ENCODE measurements around the gene FAM221B.

FAM221B gene

DNA sequence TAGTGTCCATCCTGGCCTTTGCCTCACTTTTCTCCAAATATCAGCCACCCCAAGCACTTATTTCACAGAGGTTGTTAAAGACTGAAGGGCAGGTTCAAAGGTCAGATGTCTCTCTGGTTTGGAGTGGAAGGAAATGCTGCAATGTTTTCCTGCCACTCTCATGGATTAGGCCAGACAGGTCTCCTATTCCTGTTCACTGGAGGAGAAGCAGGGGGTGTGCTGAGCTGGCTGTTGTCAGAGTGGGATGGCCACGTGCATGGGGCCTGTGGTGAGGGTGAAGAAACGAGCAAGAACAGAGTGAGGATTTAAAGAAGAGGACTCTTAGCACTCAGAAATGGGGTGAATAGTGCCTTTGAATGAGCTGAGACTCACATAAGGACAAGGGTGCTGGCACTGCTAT is 7.2 kb upstream of the FAM221B start:
- Mint-ChIP-seq H3K9me3 (no peaks in the 10 kb centered on the region), H3K27me3 (ENCODE audit: low read depth) (no peaks in the 10 kb centered on the region), H3K4me1 (peaks cover 42% of the 10 kb centered on the region), H3K4me3 (no peak overlapping the region), H3K27ac (no peak overlapping the region), H3K36me3 (ENCODE audit: low read depth) (peaks cover 23% of the 10 kb centered on the region)
- TF ChIP-seq, protein P1, sequence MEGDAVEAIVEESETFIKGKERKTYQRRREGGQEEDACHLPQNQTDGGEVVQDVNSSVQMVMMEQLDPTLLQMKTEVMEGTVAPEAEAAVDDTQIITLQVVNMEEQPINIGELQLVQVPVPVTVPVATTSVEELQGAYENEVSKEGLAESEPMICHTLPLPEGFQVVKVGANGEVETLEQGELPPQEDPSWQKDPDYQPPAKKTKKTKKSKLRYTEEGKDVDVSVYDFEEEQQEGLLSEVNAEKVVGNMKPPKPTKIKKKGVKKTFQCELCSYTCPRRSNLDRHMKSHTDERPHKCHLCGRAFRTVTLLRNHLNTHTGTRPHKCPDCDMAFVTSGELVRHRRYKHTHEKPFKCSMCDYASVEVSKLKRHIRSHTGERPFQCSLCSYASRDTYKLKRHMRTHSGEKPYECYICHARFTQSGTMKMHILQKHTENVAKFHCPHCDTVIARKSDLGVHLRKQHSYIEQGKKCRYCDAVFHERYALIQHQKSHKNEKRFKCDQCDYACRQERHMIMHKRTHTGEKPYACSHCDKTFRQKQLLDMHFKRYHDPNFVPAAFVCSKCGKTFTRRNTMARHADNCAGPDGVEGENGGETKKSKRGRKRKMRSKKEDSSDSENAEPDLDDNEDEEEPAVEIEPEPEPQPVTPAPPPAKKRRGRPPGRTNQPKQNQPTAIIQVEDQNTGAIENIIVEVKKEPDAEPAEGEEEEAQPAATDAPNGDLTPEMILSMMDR (IDR thresholded peaks at IDR 0.05; ENCODE audit: unreplicated experiment in 3 of 3), result no peak

DNA sequence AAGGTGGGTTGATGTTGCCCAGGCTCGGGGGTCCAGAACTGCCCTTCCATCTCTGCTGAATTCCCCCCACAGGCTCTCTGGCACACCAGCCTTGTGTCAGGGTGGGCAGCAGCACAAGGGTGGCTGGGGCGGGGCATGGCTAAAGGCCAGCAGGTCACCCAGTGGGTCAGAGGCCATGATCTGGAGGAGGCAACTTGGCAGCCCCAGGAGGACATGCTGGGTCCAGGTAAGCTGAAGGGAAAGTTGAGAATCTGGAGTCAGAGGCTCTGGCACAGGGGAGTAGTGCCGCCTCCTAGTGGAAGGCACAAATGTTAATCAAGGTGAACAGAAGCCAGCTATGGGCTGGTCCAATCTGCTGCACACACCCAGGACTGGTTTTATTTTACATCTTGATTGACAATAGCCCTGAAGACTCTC is 6.7 kb upstream of the FAM221B start:
- peaks cover 47% of the 10 kb centered on the region for H3K4me1 Mint-ChIP-seq
- no peaks in the 10 kb centered on the region for H3K9me3 Mint-ChIP-seq
- H3K36me3 Mint-ChIP-seq (ENCODE audit: low read depth), result peaks cover 23% of the 10 kb centered on the region
- H3K4me3 Mint-ChIP-seq, result no peak overlapping the region
- H3K27ac Mint-ChIP-seq, result no peak overlapping the region
- TF ChIP-seq, protein P1 (IDR thresholded peaks at IDR 0.05; ENCODE audit: unreplicated experiment in 3 of 3), result peak in 1 of 3 experiments; percentile 12
- H3K27me3 Mint-ChIP-seq (ENCODE audit: low read depth), result no peaks in the 10 kb centered on the region

DNA sequence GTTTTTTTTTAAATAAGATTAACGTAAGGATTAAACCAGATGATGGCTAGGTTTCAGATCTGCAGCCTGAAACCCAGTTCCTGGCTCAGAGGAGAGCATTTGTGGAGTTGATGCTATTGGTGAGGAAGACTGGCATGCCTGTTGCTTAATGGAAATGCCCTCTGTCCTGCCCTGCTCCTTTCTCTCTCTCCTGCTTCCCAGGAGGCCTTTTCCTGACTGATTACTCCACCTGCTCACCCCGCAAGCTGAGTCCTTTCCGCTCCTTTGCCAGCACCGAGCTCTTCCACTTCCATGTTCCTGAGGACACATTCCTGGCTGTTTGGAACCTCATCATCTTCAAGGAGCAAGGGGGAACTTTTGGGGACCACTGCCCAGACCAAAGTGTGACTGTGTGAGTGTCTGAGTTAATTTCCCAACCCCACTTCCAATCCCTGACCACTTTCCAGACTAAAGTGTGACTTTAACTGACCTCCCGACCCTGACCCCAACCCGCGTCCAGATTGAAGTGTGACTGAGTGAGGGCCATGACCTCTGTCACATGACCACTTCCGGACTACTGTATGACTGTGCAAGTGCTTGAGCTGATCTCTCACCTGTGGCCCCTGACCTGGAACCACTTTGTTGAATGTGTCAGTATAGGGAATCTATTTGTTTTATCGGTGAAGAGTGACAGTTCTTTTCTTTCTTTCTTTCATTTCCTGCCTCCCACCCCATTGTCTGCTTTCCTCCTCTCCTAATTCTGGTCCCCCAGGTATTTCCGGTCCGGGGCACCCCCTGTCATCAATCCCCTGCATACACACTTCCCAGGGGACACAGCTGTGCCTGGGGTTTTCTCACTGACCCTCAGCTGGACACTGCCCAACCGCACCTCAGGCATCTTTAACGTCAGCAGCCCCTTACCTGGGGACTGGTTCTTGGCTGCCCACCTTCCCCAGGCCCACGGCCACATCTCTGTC is 6.0 kb upstream of the FAM221B start:
- Mint-ChIP-seq H3K36me3 (ENCODE audit: low read depth) (peaks cover 23% of the 10 kb centered on the region), H3K27me3 (ENCODE audit: low read depth) (no peaks in the 10 kb centered on the region), H3K4me3 (no peak overlapping the region)

DNA sequence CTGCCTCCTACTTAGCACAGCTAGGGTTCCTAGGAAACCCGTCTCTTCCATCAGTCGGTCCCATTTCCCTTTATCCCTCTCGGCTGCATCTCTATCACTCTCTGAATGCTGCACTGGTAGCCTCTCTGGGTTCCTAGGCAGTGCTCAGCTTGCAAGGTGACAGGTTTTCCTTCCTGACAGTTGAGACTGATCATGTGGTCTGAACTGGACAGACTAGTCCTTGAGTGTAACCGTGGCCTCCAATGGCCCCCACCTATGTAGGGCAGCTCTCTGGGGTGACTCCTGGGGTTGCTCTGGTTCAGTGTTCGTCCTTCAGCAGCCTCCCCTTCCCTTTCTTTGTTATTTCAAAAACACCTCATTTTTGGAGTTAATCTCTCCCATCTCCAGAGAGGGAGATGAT is 4.3 kb upstream of the FAM221B start:
- no peaks in the 10 kb centered on the region for H3K9me3 Mint-ChIP-seq
- TF ChIP-seq, protein P1 (IDR thresholded peaks at IDR 0.05; ENCODE audit: unreplicated experiment in 3 of 3), result no peak
- peaks cover 64% of the 10 kb centered on the region for H3K4me1 Mint-ChIP-seq
- peaks cover 12% of the 10 kb centered on the region for H3K36me3 Mint-ChIP-seq (ENCODE audit: low read depth)
- H3K27ac Mint-ChIP-seq, result peak overlapping the region; percentile 34 to 89 (median 54)
- peaks cover 4% of the 10 kb centered on the region for H3K27me3 Mint-ChIP-seq (ENCODE audit: low read depth)
- H3K4me3 Mint-ChIP-seq, result peak overlapping the region; percentile 24 to 65 (median 56)

More for the DNA sequence above, 6.0 kb upstream of the FAM221B start:
- peaks cover 54% of the 10 kb centered on the region for H3K4me1 Mint-ChIP-seq
- peak overlapping the region; percentile 10 to 89 (median 78) for H3K27ac Mint-ChIP-seq
- no peaks in the 10 kb centered on the region for H3K9me3 Mint-ChIP-seq
- TF ChIP-seq, protein P1 (IDR thresholded peaks at IDR 0.05; ENCODE audit: unreplicated experiment in 3 of 3), result no peak

DNA sequence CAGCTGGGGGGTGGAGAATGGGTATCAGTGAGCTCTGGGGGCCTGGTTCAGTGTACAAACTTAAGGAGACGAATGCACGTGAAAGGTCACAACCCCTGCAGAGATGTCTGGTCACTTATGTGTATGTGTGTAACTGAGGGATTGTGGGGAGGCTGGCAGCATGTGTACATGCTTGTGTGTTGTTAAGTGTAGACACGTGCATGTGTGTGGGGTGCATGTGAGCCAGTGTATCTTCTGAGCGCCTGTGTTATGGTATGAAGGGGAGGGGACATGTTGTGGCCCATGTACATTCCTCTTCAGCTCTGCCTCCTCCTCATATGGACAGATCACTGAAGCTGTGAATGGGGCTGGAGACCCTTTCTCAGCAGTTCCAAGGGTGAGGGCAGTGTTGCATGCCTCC is 2.5 kb upstream of the FAM221B start:
- Mint-ChIP-seq H3K27me3 (ENCODE audit: low read depth) (peaks cover 4% of the 10 kb centered on the region), H3K4me1 (peaks cover 67% of the 10 kb centered on the region), H3K36me3 (ENCODE audit: low read depth) (peaks cover 12% of the 10 kb centered on the region), H3K27ac (peak overlapping the region; percentile 57 to 89 (median 62)), H3K9me3 (no peaks in the 10 kb centered on the region), H3K4me3 (peak overlapping the region; percentile 60 to 90 (median 82))
- TF ChIP-seq, protein P1 (IDR thresholded peaks at IDR 0.05; ENCODE audit: unreplicated experiment in 3 of 3), result no peak
